K562 (cell line): ENCODE measurements around the gene HBB. TPM values are rescaled to one million over a fixed set of nuclear protein-coding genes. Genes with fewer than 3 reads are reported as not detected.

Experiments
- ATAC-seq: fragments of 200-7000 bp; cut with Tn5 transposase; 3 replicates; pipeline ENCODE4 v1.9.1; 2020; ENCODE audit warnings: moderate library complexity
- BruUV-seq: library from RNA; stranded (reverse); fragments of 400-500 nt; replicated peaks from 2 replicates; lab custom pipeline; 2021; lab: Mats Ljungman, UMichigan
- CTCF ChIA-PET: fragments of 300-600 bp; formaldehyde crosslinking; extraction: SDS; loops from one replicate; lab custom pipeline; 2021; ENCODE audit warnings: low intra/inter-chr PET ratio; lab: Yijun Ruan, JAX
- POLR2A ChIA-PET: fragments of 300-600, 350-650 bp; sonication (Branson Sonifier 250); formaldehyde crosslinking; extraction: SDS; loops from one replicate; lab custom pipeline; 2021; ENCODE audit warnings: antibody characterized with exemption, inconsistent platforms; lab: Yijun Ruan, JAX
- DNase-seq, 4 experiments: peaks; one replicate each; pipeline versions ENCODE4 v3.0.0 to v3.0.0-alpha.2; 2011 to 2018; ENCODE audit warnings: low spot score in 3 of 4, mixed read lengths in 3 of 4; ENCODE audit errors: extremely low read depth in 1 of 4
- FAIRE-seq: peaks from 2 replicates; lab custom pipeline; 2011; peaks lifted over from hg19 to GRCh38; lab: Jason Lieb, UNC
- H2AFZ ChIP-seq: 2 replicates; pipeline ENCODE4 v1.6.0; 2011; ENCODE audit warnings: low read depth, low read length, control low read depth, inconsistent platforms
- H3K27ac ChIP-seq: fragments of 200-600 bp; 3 replicates; pipeline ENCODE4 v1.8.0; 2011; ENCODE audit warnings: low read depth, mild to moderate bottlenecking, control low read depth, inconsistent platforms, low read length, moderate library complexity, mixed read lengths; ENCODE audit errors: extremely low read depth
- H3K27me3 ChIP-seq, 2 experiments: fragments of 300-600 bp in 1 of 2; 2 replicates in 1 of 2; 3 replicates in 1 of 2; pipeline versions ENCODE4 v1.6.0 to v1.8.0; 2011; ENCODE audit warnings: inconsistent platforms in 2 of 2, low read length in 2 of 2, mild to moderate bottlenecking in 1 of 2, mixed read lengths in 1 of 2, moderate library complexity in 1 of 2; ENCODE audit not compliant: control insufficient read depth in 2 of 2, insufficient read depth in 2 of 2
- H3K36me3 ChIP-seq: fragments of 300-600 bp; 3 replicates; pipeline ENCODE4 v1.8.0; 2011; ENCODE audit warnings: mild to moderate bottlenecking, low read length, inconsistent platforms; ENCODE audit not compliant: control insufficient read depth, insufficient read depth
- H3K4me1 ChIP-seq, 2 experiments: fragments of 200-600 bp in 1 of 2; replicated peaks in 1 of 2; 2 replicates in 1 of 2; 3 replicates in 1 of 2; pipeline versions ENCODE4 v1.5.1 to v1.8.0; 2011; ENCODE audit warnings: inconsistent platforms in 2 of 2, low read length in 2 of 2, mild to moderate bottlenecking in 1 of 2, mixed read lengths in 1 of 2, moderate library complexity in 1 of 2; ENCODE audit not compliant: control insufficient read depth in 2 of 2, insufficient read depth in 2 of 2
- H3K4me2 ChIP-seq: 2 replicates; pipeline ENCODE4 v1.6.1; 2011; ENCODE audit warnings: low read length, control low read depth, inconsistent platforms, mixed read lengths; ENCODE audit not compliant: insufficient read depth
- H3K4me3 ChIP-seq: fragments of 200-600 bp; sonication (generic), shearing (Covaris generic); 2 replicates; pipeline ENCODE4 v1.5.1; 2016; ENCODE audit warnings: control low read depth, inconsistent platforms
- H3K79me2 ChIP-seq: fragments of 200-600 bp; 3 replicates; pipeline ENCODE4 v1.8.0; 2011; ENCODE audit warnings: low read length, inconsistent platforms; ENCODE audit not compliant: control insufficient read depth, insufficient read depth
- H3K9ac ChIP-seq, 2 experiments: 2 replicates each; pipeline versions ENCODE4 v1.6.0 to v1.6.1; 2011; ENCODE audit warnings: low read depth in 2 of 2, low read length in 2 of 2, control low read depth in 1 of 2, inconsistent platforms in 1 of 2, mild to moderate bottlenecking in 1 of 2, mixed read lengths in 1 of 2; ENCODE audit not compliant: insufficient read depth in 1 of 2
- H3K9me1 ChIP-seq: one replicate; pipeline ENCODE4 v1.6.0; 2011; ENCODE audit warnings: inconsistent platforms, mild to moderate bottlenecking, low read length, moderate library complexity; ENCODE audit not compliant: control insufficient read depth, insufficient read depth
- H3K9me3 ChIP-seq: replicated peaks from 2 replicates; pipeline ENCODE4 v1.5.1; 2011; ENCODE audit warnings: low read depth, low read length, inconsistent platforms; ENCODE audit not compliant: control insufficient read depth, insufficient read depth
- H4K20me1 ChIP-seq: replicated peaks from 2 replicates; pipeline ENCODE4 v1.6.1; 2011; ENCODE audit warnings: low read length, inconsistent platforms, mixed read lengths; ENCODE audit not compliant: control insufficient read depth, insufficient read depth
- AFF1 ChIP-seq, 2 experiments: fragments of 450-650 bp; IDR thresholded peaks; 2 replicates each; pipeline ENCODE4 v1.6.1; 2018; ENCODE audit warnings: mild to moderate bottlenecking in 2 of 2, low read depth in 1 of 2; ENCODE audit not compliant: partially characterized antibody in 2 of 2
- C11orf30 ChIP-seq: fragments of 450-650 bp; IDR thresholded peaks from 2 replicates; pipeline ENCODE4 v1.6.1; 2016; ENCODE audit warnings: low read depth, mild to moderate bottlenecking
- GABPA ChIP-seq: fragments of 200-800 bp; sonication (Bioruptor generic); conservative IDR thresholded peaks from 2 replicates; pipeline ENCODE4 v1.6.1; 2016; ENCODE audit warnings: low read depth, missing genetic modification characterization, missing compliant biosample characterization
- MED1 ChIP-seq: sonication (generic); formaldehyde crosslinking; IDR thresholded peaks from 2 replicates; pipeline ENCODE4 v1.8.1; 2023; ENCODE audit warnings: missing genetic modification reagents, borderline replicate concordance
- TAF15 ChIP-seq: fragments of 200-400 bp; formaldehyde crosslinking; IDR thresholded peaks from 2 replicates; pipeline ENCODE4 v1.6.1; 2017; ENCODE audit warnings: mild to moderate bottlenecking, low read depth, low read length, moderate library complexity
- ZKSCAN1 ChIP-seq: fragments of 150-350 bp; IDR thresholded peaks from 2 replicates; pipeline ENCODE4 v1.6.1; 2016; ENCODE audit warnings: low read depth, low read length
- ZNF561 ChIP-seq: fragments of 450-650 bp; formaldehyde crosslinking; conservative IDR thresholded peaks from 2 replicates; pipeline ENCODE4 v1.4.0; 2020; ENCODE audit warnings: mild to moderate bottlenecking, moderate library complexity
- ZNF695 ChIP-seq: fragments of 450-650 bp; formaldehyde crosslinking; IDR thresholded peaks from 2 replicates; pipeline ENCODE4 v1.4.0; 2020; ENCODE audit warnings: mild to moderate bottlenecking, moderate library complexity
- WGBS: fragments of 100-300 bp; shearing (Covaris generic); methylation state at CpG from one replicate; pipeline ENCODE4 v1.1.6; 2016; ENCODE audit warnings: low coverage, mixed read lengths; ENCODE audit not compliant: insufficient coverage; ENCODE audit errors: missing lambda C conversion rate; 5-methylcytosine and 5-hydroxymethylcytosine counted together
- in situ Hi-C: fragments of 300-500 bp; cut with MboI; formaldehyde crosslinking; loops from 4 replicates; pipeline ENCODE4 v1.15.0; 2018; ENCODE audit warnings: inconsistent platforms, mixed read lengths
- intact Hi-C: fragments of 100-400 bp; cut with micrococcal nuclease; formaldehyde crosslinking; loops from 2 replicates; pipeline ENCODE4 v1.14.2; 2022
- polyA plus RNA-seq, 8 experiments: library from polyadenylated mRNA; depleted of rRNA in 4 of 8; stranded (reverse) in 5 of 8; unstranded in 3 of 8; fragments of >200 nt; fragmentation: Nextera tagmentation in 2 of 8; fragmentation: Illumina TruSeq in 1 of 8; extraction: Ambion mirVana in 2 of 8; extraction: Trizol in 1 of 8; gene quantifications; 2 replicates each; pipeline versions ENCODE4 v1.2.1 to v1.2.3, GENCODE V29; 2011 to 2014; ENCODE audit warnings: inconsistent platforms in 1 of 8, missing spikeins in 1 of 8
- total RNA-seq, 7 experiments: library from RNA; depleted of rRNA in 6 of 7; stranded (reverse); fragments of >200 nt in 6 of 7; fragmentation: Illumina TruSeq in 2 of 7; extraction: Trizol in 2 of 7; gene quantifications; 2 replicates each; pipeline versions ENCODE4 v1.2.1 to v1.2.3, GENCODE V29; 2011 to 2021; ENCODE audit warnings: low replicate concordance in 1 of 7
- TF ChIP-seq, protein P1 (sequence below): IDR thresholded peaks from 2 replicates; pipeline ENCODE4 v1.6.1; 2011; ENCODE audit not compliant: insufficient read length; ENCODE audit errors: extremely low read depth

Gene HBB
- total and polyA plus RNA-seq, 9 of the 15 experiments (the other 6 are each of a cell fraction or from before 2014, with no cell fraction given) = 0.33 to 3.4 (median 1.2) TPM; not detected in 2

DNA sequence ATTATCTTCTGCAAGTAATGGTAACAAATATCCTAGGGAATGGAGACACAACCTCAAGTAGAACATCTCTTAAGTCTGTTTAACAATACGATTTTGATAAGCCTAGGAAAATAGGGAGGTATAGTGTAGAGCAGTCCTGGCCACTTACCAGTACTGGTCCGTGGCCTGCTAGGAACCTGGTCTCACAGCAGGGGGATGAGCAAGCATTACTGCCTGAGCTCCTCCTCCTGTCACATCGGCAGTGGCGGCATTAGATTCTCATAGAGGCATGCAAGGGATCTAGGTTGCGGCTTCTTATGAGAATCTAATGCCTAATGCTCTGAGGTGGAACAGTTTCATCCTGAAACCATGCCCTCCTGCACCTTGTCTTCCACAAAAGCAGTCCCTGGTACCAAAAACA lies 30.8 kb downstream of the HBB start (continued):
- no peak for TF ChIP-seq MED1 (CRISPR knock-in tag)
- peak; percentile 69 for TF ChIP-seq C11orf30
- TF ChIP-seq, protein P1, sequence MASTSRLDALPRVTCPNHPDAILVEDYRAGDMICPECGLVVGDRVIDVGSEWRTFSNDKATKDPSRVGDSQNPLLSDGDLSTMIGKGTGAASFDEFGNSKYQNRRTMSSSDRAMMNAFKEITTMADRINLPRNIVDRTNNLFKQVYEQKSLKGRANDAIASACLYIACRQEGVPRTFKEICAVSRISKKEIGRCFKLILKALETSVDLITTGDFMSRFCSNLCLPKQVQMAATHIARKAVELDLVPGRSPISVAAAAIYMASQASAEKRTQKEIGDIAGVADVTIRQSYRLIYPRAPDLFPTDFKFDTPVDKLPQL = no peak
- no peak for TF ChIP-seq ZNF695 (CRISPR knock-in tag)
- TF ChIP-seq, all 486 proteins: peak for 20

GRCh38 chr11:5192738-5193137 lies 34.1 kb downstream of the HBB start:
- no peak overlapping the region for H2AFZ ChIP-seq
- no peaks in the 10 kb centered on the region for H4K20me1 ChIP-seq
- intact Hi-C loops (no loop called here), in situ Hi-C loops (no loop called here)
- no peaks in the 10 kb centered on the region for H3K27me3 ChIP-seq
- H3K4me2 ChIP-seq = no peak overlapping the region
- WGBS = 0% methylated on average over 1 of the region's 1 CpG
- FAIRE-seq (no peak), ATAC-seq (no peak), DNase-seq (no peak)
- H3K27ac ChIP-seq = no peak overlapping the region
- peaks cover 3 to 18% of the 10 kb centered on the region in 2 experiments; a peak in 3 of 5 replicates for H3K4me1 ChIP-seq
- POLR2A ChIA-PET = no interaction called here
- H3K4me3 ChIP-seq = no peak overlapping the region
- no peaks in the 10 kb centered on the region for H3K36me3 ChIP-seq
- no peaks in the 10 kb centered on the region for H3K79me2 ChIP-seq
- no TSS peak for BruUV-seq
- H3K9ac ChIP-seq = no peak overlapping the region
- TF ChIP-seq ZKSCAN1 = no peak
- no peak for TF ChIP-seq GABPA
- TF ChIP-seq TAF15 = no peak
- no peak for TF ChIP-seq ZNF561
- peak in 1 of 2 experiments; percentile 93 for TF ChIP-seq AFF1 (IDR thresholded peaks at IDR 0.05; ENCODE audit: low read depth in 1 of 2, partially characterized antibody in 2 of 2)
- H3K9me1 ChIP-seq = no peaks in the 10 kb centered on the region
- H3K9me3 ChIP-seq = no peaks in the 10 kb centered on the region; the same call in 1 of the 2 replicates
- CTCF ChIA-PET = interaction anchor here (0.7 kb wide), 1 partner anchor 177 kb away, joined by 3 read pairs; no protein-coding TSS in a partner anchor
